ENCODE measurements around the gene TMEM201. TPM values are rescaled to one million over a fixed set of nuclear protein-coding genes. Genes with fewer than 3 reads are reported as not detected.

The TMEM201 gene
- total and polyA plus RNA-seq, 2 of the 8 experiments (the other 6 are each of a cell fraction or from before 2014, with no cell fraction given) = 8.2 to 27.1 TPM

GRCh38 chr1:9544926-9545325 is 43.8 kb upstream of the TMEM201 start:
- 90 to 100% methylated on average over 1 to 3 of the region's 3 CpGs for WGBS, 2 experiments (ENCODE audit: extremely low coverage in 1 of 2, insufficient coverage in 1 of 2, insufficient read length in 1 of 2, insufficient replicate concordance in 2 of 2, low coverage in 1 of 2, low lambda C conversion rate in 2 of 2, missing lambda C conversion rate in 1 of 2)
- H2BK5ac ChIP-seq (ENCODE audit: low read depth, low read length) = no peak overlapping the region
- H3K79me1 ChIP-seq (ENCODE audit: low read depth, low read length) = peaks cover 13% of the 10 kb centered on the region
- peaks cover 25 to 26% of the 10 kb centered on the region in 2 experiments for H4K20me1 ChIP-seq (replicated peaks in 1 of 2; ENCODE audit: control insufficient read depth in 1 of 2, insufficient read depth in 2 of 2, low read length in 2 of 2)
- H3K27ac ChIP-seq (ENCODE audit: low read depth, low read length) = no peak overlapping the region
- ChIA-PET CTCF (ENCODE audit: partially characterized antibody) (interaction anchor here (1.4 kb wide), 1 partner anchor 49 kb away, joined by 5 read pairs; no protein-coding TSS in a partner anchor), POLR2A (ENCODE audit: partially characterized antibody) (interaction anchor here (1.3 kb wide), 1 partner anchor 12 kb away, joined by 3 read pairs; no protein-coding TSS in a partner anchor)
- H3K4me3 ChIP-seq (ENCODE audit: extremely low read depth in 1 of 4, insufficient read depth in 2 of 4, low read depth in 3 of 4, low read length in 4 of 4) = no peak overlapping the region
- H4K8ac ChIP-seq (ENCODE audit: extremely low read depth, insufficient read depth, low read length) = no peak overlapping the region
- H2BK120ac ChIP-seq (replicated peaks; ENCODE audit: low read depth, low read length) = no peak overlapping the region
- peaks cover 4% of the 10 kb centered on the region; the same call in 1 of the 2 replicates for H3K23me2 ChIP-seq (ENCODE audit: low read depth, low read length)
- H3K4me2 ChIP-seq (ENCODE audit: insufficient read depth in 1 of 2, low read depth in 2 of 2, low read length in 2 of 2) = no peak overlapping the region
- no peak overlapping the region for H3K23ac ChIP-seq (ENCODE audit: insufficient read length)
- no peak overlapping the region for H3K14ac ChIP-seq (ENCODE audit: insufficient read length)
- no peak overlapping the region for H3K4ac ChIP-seq (replicated peaks; ENCODE audit: insufficient read length, low read depth, low read length)
- peaks cover 0 to 3% (median 0%) of the 10 kb centered on the region in 4 experiments; a peak in 1 of 7 replicates for H3K4me1 ChIP-seq (replicated peaks in 1 of 4; ENCODE audit: control insufficient read depth in 3 of 4, insufficient read depth in 4 of 4, low read length in 3 of 4)
- H3K79me2 ChIP-seq (ENCODE audit: control insufficient read depth in 1 of 2, insufficient read depth in 2 of 2, low read length in 2 of 2) = peaks cover 28 to 92% of the 10 kb centered on the region in 2 experiments
- no peak overlapping the region for H2BK12ac ChIP-seq (ENCODE audit: low read depth, low read length)
- peaks cover 0 to under 1% (median 0%) of the 10 kb centered on the region in 4 experiments; a peak in 1 of 8 replicates for H3K36me3 ChIP-seq (ENCODE audit: control insufficient read depth in 2 of 4, insufficient read depth in 4 of 4, low read length in 3 of 4)
- DNase-seq (ENCODE audit: low read depth in 1 of 2, low spot score in 2 of 2) = no peak
- H2AFZ ChIP-seq (ENCODE audit: low read length) = no peak overlapping the region
- FAIRE-seq = no peak
- no peaks in the 10 kb centered on the region for H3K9me3 ChIP-seq (ENCODE audit: insufficient read depth in 2 of 2, low read depth in 1 of 2, low read length in 1 of 2)
- no peak overlapping the region for H2AK5ac ChIP-seq (ENCODE audit: low read depth, low read length)
- H4K91ac ChIP-seq (replicated peaks; ENCODE audit: insufficient read length, low read length) = no peak overlapping the region
- H3K9ac ChIP-seq (replicated peaks in 1 of 4; ENCODE audit: extremely low read depth in 1 of 4, low read depth in 3 of 4, low read length in 3 of 4) = no peak overlapping the region
- no peak overlapping the region for H3K56ac ChIP-seq (replicated peaks; ENCODE audit: insufficient read length, low read depth, low read length)
- no peak overlapping the region for H2BK15ac ChIP-seq (ENCODE audit: low read length)
- H3K27me3 ChIP-seq (replicated peaks in 1 of 4; ENCODE audit: control insufficient read depth in 3 of 4, extremely low read depth in 1 of 4, insufficient read depth in 3 of 4, low read length in 3 of 4) = no peaks in the 10 kb centered on the region
- H3K18ac ChIP-seq (ENCODE audit: extremely low read depth, low read length) = no peak overlapping the region
- no peak overlapping the region for H2BK20ac ChIP-seq (ENCODE audit: low read length)
- H4K5ac ChIP-seq (ENCODE audit: insufficient read length, low read depth, low read length) = no peak overlapping the region
- TF ChIP-seq, protein P1, sequence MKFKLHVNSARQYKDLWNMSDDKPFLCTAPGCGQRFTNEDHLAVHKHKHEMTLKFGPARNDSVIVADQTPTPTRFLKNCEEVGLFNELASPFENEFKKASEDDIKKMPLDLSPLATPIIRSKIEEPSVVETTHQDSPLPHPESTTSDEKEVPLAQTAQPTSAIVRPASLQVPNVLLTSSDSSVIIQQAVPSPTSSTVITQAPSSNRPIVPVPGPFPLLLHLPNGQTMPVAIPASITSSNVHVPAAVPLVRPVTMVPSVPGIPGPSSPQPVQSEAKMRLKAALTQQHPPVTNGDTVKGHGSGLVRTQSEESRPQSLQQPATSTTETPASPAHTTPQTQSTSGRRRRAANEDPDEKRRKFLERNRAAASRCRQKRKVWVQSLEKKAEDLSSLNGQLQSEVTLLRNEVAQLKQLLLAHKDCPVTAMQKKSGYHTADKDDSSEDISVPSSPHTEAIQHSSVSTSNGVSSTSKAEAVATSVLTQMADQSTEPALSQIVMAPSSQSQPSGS (IDR thresholded peaks at IDR 0.05; ENCODE audit: low read length) = no peak
- TF ChIP-seq ASH2L (IDR thresholded peaks at IDR 0.05; ENCODE audit: low read length) = no peak
- TF ChIP-seq HDAC6 (IDR thresholded peaks at IDR 0.05; ENCODE audit: low read depth, low read length) = no peak
- no peak for TF ChIP-seq ZNF274 (IDR thresholded peaks at IDR 0.05; ENCODE audit: borderline replicate concordance, extremely low read depth, low read length)
- no peak for TF ChIP-seq POLR2AphosphoS5 (IDR thresholded peaks at IDR 0.05; ENCODE audit: low read depth, low read length)
- no peak for TF ChIP-seq NRF1 (IDR thresholded peaks at IDR 0.05; ENCODE audit: low read depth, low read length)
- no peak for TF ChIP-seq FOSL1 (IDR thresholded peaks at IDR 0.05; ENCODE audit: insufficient read depth, low read depth, low read length)
- TF ChIP-seq TCF12 (IDR thresholded peaks at IDR 0.05; ENCODE audit: low read depth, low read length) = no peak
- TF ChIP-seq GTF2F1 (IDR thresholded peaks at IDR 0.05; ENCODE audit: borderline replicate concordance, low read depth, low read length) = no peak
- no peak for TF ChIP-seq PHF8 (conservative IDR thresholded peaks at IDR 0.05; ENCODE audit: low read depth, low read length)
- TF ChIP-seq, protein P2, sequence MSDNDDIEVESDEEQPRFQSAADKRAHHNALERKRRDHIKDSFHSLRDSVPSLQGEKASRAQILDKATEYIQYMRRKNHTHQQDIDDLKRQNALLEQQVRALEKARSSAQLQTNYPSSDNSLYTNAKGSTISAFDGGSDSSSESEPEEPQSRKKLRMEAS (IDR thresholded peaks at IDR 0.05) = no peak
